HEK293 (cell line): ENCODE measurements around the gene CREB5.

Experiments
- CTCF ChIP-seq: fragments of 450-650 bp; formaldehyde crosslinking; IDR thresholded peaks from 2 replicates; pipeline ENCODE4 v1.5.1; 2016; ENCODE audit warnings: missing biosample characterization, missing genetic modification characterization
- EGR2 ChIP-seq: fragments of 450-650 bp; formaldehyde crosslinking; IDR thresholded peaks from 2 replicates; pipeline ENCODE4 v1.5.1; 2016; ENCODE audit warnings: low read depth, missing biosample characterization, missing genetic modification characterization
- ZBTB17 ChIP-seq: fragments of 450-650 bp; formaldehyde crosslinking; IDR thresholded peaks from 2 replicates; pipeline ENCODE4 v1.5.1; 2016; ENCODE audit warnings: missing biosample characterization, missing genetic modification characterization
- ZNF2 ChIP-seq: fragments of 450-650 bp; formaldehyde crosslinking; IDR thresholded peaks from 2 replicates; pipeline ENCODE4 v1.5.1; 2016; ENCODE audit warnings: missing biosample characterization, missing genetic modification characterization
- ZNF324 ChIP-seq: fragments of 450-650 bp; formaldehyde crosslinking; IDR thresholded peaks from 2 replicates; pipeline ENCODE4 v1.5.1; 2016; ENCODE audit warnings: missing biosample characterization, missing genetic modification characterization
- ZNF350 ChIP-seq: fragments of 450-650 bp; formaldehyde crosslinking; IDR thresholded peaks from 2 replicates; pipeline ENCODE4 v1.5.0; 2017; ENCODE audit warnings: missing biosample characterization, mild to moderate bottlenecking, missing genetic modification characterization
- ZNF777 ChIP-seq: fragments of 450-650 bp; formaldehyde crosslinking; IDR thresholded peaks from 2 replicates; pipeline ENCODE4 v1.5.1; 2017; ENCODE audit warnings: missing biosample characterization, missing genetic modification characterization, borderline replicate concordance
- ZNF792 ChIP-seq: fragments of 450-650 bp; formaldehyde crosslinking; IDR thresholded peaks from 2 replicates; pipeline ENCODE4 v1.5.1; 2016; ENCODE audit warnings: missing biosample characterization, missing genetic modification characterization
- ZSCAN30 ChIP-seq: fragments of 450-650 bp; IDR thresholded peaks from 2 replicates; pipeline ENCODE4 v1.5.1; 2018; ENCODE audit warnings: missing biosample characterization, mild to moderate bottlenecking, missing genetic modification characterization, moderate library complexity

- no peak for TF ChIP-seq ZSCAN30 (tag by site-specific recombination)
- TF ChIP-seq ZNF350 (tag by site-specific recombination), result no peak
- no peak for TF ChIP-seq ZBTB17 (tag by site-specific recombination)
- TF ChIP-seq ZNF2 (tag by site-specific recombination), result no peak
- TF ChIP-seq ZNF324 (tag by site-specific recombination), result no peak
- TF ChIP-seq CTCF, result no peak
- no peak for TF ChIP-seq ZNF792 (tag by site-specific recombination)
- no peak for TF ChIP-seq EGR2 (tag by site-specific recombination)
- no peak for TF ChIP-seq ZNF777
Measured at GRCh38 chr7:28588602-28589001, 176.3 kb downstream of the CREB5 start.
